Effector memory CD4-positive, alpha-beta T cell (primary cell): ENCODE data around the gene GRHL1.
"Not testable (repeated sequence)": the region's sequence is repeated elsewhere in the genome, so short reads cannot be mapped to it uniquely, and the experiment has no call there.

ENCODE experiments used
- DNase-seq, 3 donors: peaks; one replicate each; pipeline ENCODE4 v3.0.0-alpha.2; 2020
- H3K27ac ChIP-seq: 2 replicates; pipeline ENCODE4 v1.7.0; 2013; ENCODE audit warnings: mild to moderate bottlenecking, low read length, moderate library complexity; ENCODE audit not compliant: insufficient read depth, poor library complexity, severe bottlenecking
- H3K27me3 ChIP-seq: replicated peaks from 2 replicates; pipeline ENCODE4 v1.7.0; 2013; ENCODE audit warnings: mild to moderate bottlenecking, low read length; ENCODE audit not compliant: insufficient read depth, control insufficient read depth, poor library complexity, severe bottlenecking
- H3K36me3 ChIP-seq: 2 replicates; pipeline ENCODE4 v1.7.0; 2013; ENCODE audit warnings: mild to moderate bottlenecking, low read length, moderate library complexity; ENCODE audit not compliant: control insufficient read depth, insufficient read depth
- H3K4me1 ChIP-seq: 2 replicates; pipeline ENCODE4 v1.7.0; 2013; ENCODE audit warnings: low read length, mild to moderate bottlenecking; ENCODE audit not compliant: control insufficient read depth, insufficient read depth, poor library complexity, severe bottlenecking
- H3K4me3 ChIP-seq: 2 replicates; pipeline ENCODE4 v1.7.0; 2013; ENCODE audit warnings: low read length, low read depth, mild to moderate bottlenecking; ENCODE audit not compliant: insufficient read depth, poor library complexity, severe bottlenecking
- H3K9me3 ChIP-seq: 2 replicates; pipeline ENCODE4 v1.7.0; 2013; ENCODE audit warnings: mild to moderate bottlenecking, low read length, moderate library complexity; ENCODE audit not compliant: control insufficient read depth

The GRHL1 gene

GRCh38 chr2:10008809-10009176 lies 57.3 kb downstream of the GRHL1 start:
- Histone ChIP-seq H3K36me3 (no peaks in the 10 kb centered on the region), H3K4me1 (no peaks in the 10 kb centered on the region), H3K27me3 (no peaks in the 10 kb centered on the region), H3K4me3 (no peak overlapping the region), H3K27ac (no peak overlapping the region), H3K9me3 (no peaks in the 10 kb centered on the region)
- DNase-seq: no peak

- no peak for DNase-seq
- no peaks in the 10 kb centered on the region for H3K9me3 ChIP-seq
- H3K27me3 ChIP-seq: no peaks in the 10 kb centered on the region
- H3K27ac ChIP-seq: no peak overlapping the region
- H3K4me1 ChIP-seq: no peaks in the 10 kb centered on the region
- no peak overlapping the region for H3K4me3 ChIP-seq
- no peaks in the 10 kb centered on the region for H3K36me3 ChIP-seq
Measured at GRCh38 chr2:10009271-10009810, 57.8 kb downstream of the GRHL1 start.

- Histone ChIP-seq H3K4me1 (no peaks in the 10 kb centered on the region), H3K27ac (no peak overlapping the region), H3K36me3 (no peaks in the 10 kb centered on the region), H3K4me3 (no peak overlapping the region), H3K27me3 (no peaks in the 10 kb centered on the region), H3K9me3 (no peaks in the 10 kb centered on the region)
- DNase-seq: no peak
Measured at GRCh38 chr2:10009811-10010781, 58.6 kb downstream of the GRHL1 start.

GRCh38 chr2:10010861-10011605 lies 59.5 kb downstream of the GRHL1 start:
- H3K27me3 ChIP-seq, H3K9me3 ChIP-seq, H3K27ac ChIP-seq, DNase-seq, H3K4me1 ChIP-seq, H3K4me3 ChIP-seq, H3K36me3 ChIP-seq: not testable (repeated sequence)

GRCh38 chr2:10011606-10012325 lies 60.3 kb downstream of the GRHL1 start:
- H3K4me1 ChIP-seq, H3K4me3 ChIP-seq, H3K36me3 ChIP-seq, DNase-seq, H3K27me3 ChIP-seq, H3K27ac ChIP-seq, H3K9me3 ChIP-seq: not testable (repeated sequence)

GRCh38 chr2:10012366-10012962 lies 61.0 kb downstream of the GRHL1 start:
- not testable (repeated sequence) for H3K36me3 ChIP-seq, DNase-seq, H3K4me3 ChIP-seq, H3K27me3 ChIP-seq, H3K4me1 ChIP-seq, H3K27ac ChIP-seq, H3K9me3 ChIP-seq

GRCh38 chr2:10012963-10013461 lies 61.5 kb downstream of the GRHL1 start:
- Histone ChIP-seq H3K9me3 (peaks cover 4% of the 10 kb centered on the region), H3K4me3 (no peak overlapping the region), H3K27ac (no peak overlapping the region), H3K27me3 (no peaks in the 10 kb centered on the region), H3K36me3 (no peaks in the 10 kb centered on the region), H3K4me1 (no peaks in the 10 kb centered on the region)
- DNase-seq: no peak

- not testable (repeated sequence) for H3K4me3 ChIP-seq, H3K36me3 ChIP-seq, H3K4me1 ChIP-seq, H3K27me3 ChIP-seq, DNase-seq, H3K9me3 ChIP-seq, H3K27ac ChIP-seq
Measured at GRCh38 chr2:10013651-10014417, 62.3 kb downstream of the GRHL1 start.
